Measurements from ENCODE around the gene SLC16A1. TPM values are rescaled to one million over a fixed set of nuclear protein-coding genes. Genes with fewer than 3 reads are reported as not detected.

SLC16A1 gene
- total and polyA plus RNA-seq, 2 experiments from 2014 or later: 231 to 593 TPM

DNA sequence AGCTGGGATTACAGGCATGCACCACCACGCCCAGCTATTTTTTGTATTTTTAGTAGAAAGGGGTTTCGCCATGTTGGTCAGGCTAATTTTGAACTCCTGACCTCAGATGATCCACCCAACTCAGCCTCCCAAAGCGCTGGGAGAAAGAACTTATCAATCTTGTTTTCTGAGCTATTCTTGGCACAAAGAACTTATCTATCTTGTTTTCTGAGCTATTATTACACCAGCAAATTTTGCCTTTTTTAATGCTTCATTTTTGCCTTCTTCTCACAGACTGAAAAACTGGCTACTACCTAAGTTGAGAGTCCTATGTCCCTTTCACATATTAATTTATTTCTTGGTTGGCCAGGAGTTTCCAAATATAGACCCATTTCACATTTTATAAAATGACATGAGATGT is 9.3 kb downstream of the SLC16A1 start:
- DNase-seq (ENCODE audit: low spot score) (no peak), ATAC-seq (no peak)
- H3F3A ChIP-seq (replicated peaks; ENCODE audit: low read depth): peaks cover 14% of the 10 kb centered on the region
- H3K27ac ChIP-seq (ENCODE audit: low read depth): peak overlapping the region; percentile 65
- no peaks in the 10 kb centered on the region for H3K27me3 ChIP-seq (ENCODE audit: insufficient read depth)
- peaks cover 90% of the 10 kb centered on the region for H4K20me1 ChIP-seq (replicated peaks; ENCODE audit: insufficient read depth)
- Mint-ChIP-seq H3K27me3 (ENCODE audit: insufficient read depth, low read depth, poor library complexity) (peaks cover 2% of the 10 kb centered on the region), H3K4me1 (peaks cover 24% of the 10 kb centered on the region), H3K36me3 (ENCODE audit: low read depth) (peaks cover 67% of the 10 kb centered on the region), H3K4me3 (no peak overlapping the region), H3K9me3 (no peaks in the 10 kb centered on the region; the same call in 2 of the 3 replicates), H3K27ac (no peak overlapping the region)
- H3K9me2 ChIP-seq (ENCODE audit: insufficient read depth): no peaks in the 10 kb centered on the region
- no peak overlapping the region for H2AFZ ChIP-seq
- H3K79me2 ChIP-seq (replicated peaks; ENCODE audit: insufficient read depth): peaks cover 100% of the 10 kb centered on the region
- 0 out of 2 replicates have a peak, but pooled peaks cover 3% of the 10 kb centered on the region for H3K36me3 ChIP-seq (ENCODE audit: insufficient read depth)
- no peak for TF ChIP-seq CTCF (conservative IDR thresholded peaks at IDR 0.05; ENCODE audit: low read depth in 2 of 2)
- TF ChIP-seq ZNF462 (CRISPR knock-in tag; IDR thresholded peaks at IDR 0.05): no peak
- TF ChIP-seq ETS1 (IDR thresholded peaks at IDR 0.05): no peak
- TF ChIP-seq POLR2AphosphoS5 (IDR thresholded peaks at IDR 0.05; ENCODE audit: low read depth): no peak
- TF ChIP-seq JUNB (IDR thresholded peaks at IDR 0.05; ENCODE audit: unreplicated experiment): no peak
- no peak overlapping the region for H3K4me2 ChIP-seq
- no peak overlapping the region for H3K4me3 ChIP-seq
- H3K4me1 ChIP-seq (ENCODE audit: insufficient read depth): peaks cover 24% of the 10 kb centered on the region

All from GM23338 (cell line).